Measurements from ENCODE around the gene TUBA3C.
"Not testable (repeated sequence)": the region's sequence is repeated elsewhere in the genome, so short reads cannot be mapped to it uniquely, and the experiment has no call there.

Gene TUBA3C

GRCh38 chr13:19181621-19182485 is at the start of gene TUBA3C:
TUBA3C (minus strand) TSS chr13:19181824; CDS start chr13:19181747, 77 bp downstream.
- no peak for DNase-seq (ENCODE audit: low read depth in 2 of 2)

- not testable (repeated sequence) for DNase-seq (ENCODE audit: low read depth in 2 of 2)
Measured at GRCh38 chr13:19207413-19207812, 25.8 kb upstream of the TUBA3C start.

- DNase-seq (ENCODE audit: low read depth in 2 of 2): not testable (repeated sequence)
Measured at GRCh38 chr13:19192622-19193021, 11.0 kb upstream of the TUBA3C start.

DNA sequence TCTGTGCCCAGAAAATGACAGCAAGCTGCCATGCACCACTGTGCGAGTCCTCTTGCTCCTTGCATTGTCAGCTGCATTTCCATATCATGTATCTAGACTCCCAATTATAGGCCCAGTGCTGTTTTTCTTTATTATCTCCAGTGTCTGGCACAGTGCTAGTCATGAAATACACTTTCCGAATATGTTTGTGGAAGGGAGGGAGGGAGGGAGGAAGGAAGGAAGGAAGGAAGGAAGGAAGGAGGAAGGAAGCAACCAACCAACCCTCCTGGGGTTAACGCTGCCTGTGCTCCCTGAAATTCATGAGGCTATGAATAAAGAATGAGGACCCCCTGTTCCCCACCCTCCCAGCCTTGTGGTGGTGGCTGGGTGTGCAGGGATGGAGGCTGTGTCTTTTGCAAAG is 8.3 kb upstream of the TUBA3C start:
- DNase-seq (ENCODE audit: low read depth in 2 of 2): not testable (repeated sequence)

DNA sequence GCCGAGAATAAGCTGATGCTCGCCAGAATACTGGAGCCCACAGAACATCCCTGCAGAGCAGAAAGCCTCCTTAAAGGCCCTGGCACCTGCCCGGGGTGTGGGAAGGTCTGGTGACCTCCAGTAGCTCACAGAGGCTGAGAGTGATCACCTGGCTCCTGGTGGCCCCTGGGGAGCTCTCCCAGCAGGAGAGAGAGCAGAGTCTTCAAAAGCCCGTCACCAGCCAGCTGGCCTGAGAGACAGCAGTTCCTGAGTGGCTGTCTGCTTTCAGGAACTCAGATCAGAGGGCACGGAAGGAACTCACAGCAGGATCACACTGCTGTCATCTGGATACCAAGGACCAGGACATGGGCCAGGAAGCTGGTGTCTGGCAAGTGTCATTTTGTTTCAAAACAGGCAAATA is 7.7 kb upstream of the TUBA3C start:
- DNase-seq (ENCODE audit: low read depth in 2 of 2): not testable (repeated sequence)

DNA sequence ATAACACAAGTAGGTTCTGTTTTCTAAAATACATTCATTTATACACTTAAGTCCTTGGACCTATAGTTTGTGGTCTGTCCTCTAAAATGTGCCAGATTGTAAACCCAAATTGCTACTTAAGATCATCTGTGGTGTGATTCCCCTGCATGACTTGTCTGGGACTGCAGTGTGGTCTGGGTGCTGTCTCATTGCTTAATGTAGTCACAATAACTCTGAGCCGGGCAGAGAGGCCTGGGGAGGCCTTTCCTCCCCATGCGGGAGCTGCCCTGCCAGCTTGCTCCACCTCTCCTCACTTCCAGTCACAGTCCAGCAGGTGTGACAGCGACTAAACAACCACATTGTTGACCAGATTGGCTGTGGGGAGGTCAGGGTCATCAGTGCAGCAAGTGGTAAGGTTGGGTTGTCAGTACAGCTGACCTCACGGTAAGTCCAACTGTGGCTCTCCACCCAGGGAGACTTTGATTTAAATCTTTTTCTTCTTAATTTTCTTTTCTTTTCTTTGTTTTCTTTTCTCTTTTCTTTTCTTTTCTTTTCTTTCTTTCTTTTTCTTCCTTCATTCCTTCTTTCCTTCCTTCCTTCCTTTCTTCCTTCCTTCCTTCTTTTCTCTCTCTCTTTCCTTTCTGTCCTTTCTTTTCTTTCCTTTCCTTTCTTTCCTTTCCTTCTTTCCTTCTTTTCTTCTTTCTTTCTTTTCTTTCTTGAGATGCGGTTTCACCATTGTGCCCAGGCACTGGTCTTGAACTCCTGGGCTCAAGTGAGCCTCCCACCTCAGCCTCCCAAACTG is 4.4 kb upstream of the TUBA3C start:
- DNase-seq (ENCODE audit: low read depth in 2 of 2): no peak

DNA sequence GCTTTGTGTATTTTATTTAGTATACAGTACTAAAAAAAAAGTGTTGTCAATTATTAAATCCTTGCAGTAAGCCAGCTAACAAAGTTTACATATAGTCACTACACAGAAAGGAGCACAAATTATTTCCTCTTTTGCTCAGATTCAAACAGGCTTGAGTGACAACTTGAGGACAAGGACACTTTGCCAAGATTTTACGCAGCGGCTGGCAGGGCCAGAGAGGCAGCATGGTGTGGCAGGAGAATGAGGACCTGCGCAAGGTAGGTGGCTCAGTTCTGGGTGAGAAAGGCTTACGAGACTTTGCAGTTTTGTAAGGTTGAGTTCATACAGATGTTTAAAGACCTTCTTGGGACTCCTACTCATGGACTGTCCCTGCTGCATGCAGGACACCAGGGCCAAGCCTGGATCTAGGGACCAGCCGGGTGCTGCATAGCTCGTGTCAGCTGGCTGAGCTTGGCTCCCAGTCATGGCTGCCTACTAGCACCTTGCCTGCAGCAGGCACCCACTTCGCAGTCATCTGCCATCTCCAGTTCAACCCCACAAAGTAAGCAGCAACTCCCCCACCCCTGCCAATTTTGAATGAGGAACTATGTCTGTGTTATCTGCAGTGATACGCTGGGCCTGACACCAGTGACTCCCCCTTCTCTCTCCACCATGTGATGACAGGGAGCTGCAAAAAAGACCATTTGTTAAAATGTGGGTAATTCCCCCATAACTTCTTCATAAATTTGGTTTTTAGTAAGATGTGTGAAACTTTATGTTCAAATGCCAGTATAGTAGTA is 3.7 kb upstream of the TUBA3C start:
- no peak for DNase-seq (ENCODE audit: low read depth in 2 of 2)

DNA sequence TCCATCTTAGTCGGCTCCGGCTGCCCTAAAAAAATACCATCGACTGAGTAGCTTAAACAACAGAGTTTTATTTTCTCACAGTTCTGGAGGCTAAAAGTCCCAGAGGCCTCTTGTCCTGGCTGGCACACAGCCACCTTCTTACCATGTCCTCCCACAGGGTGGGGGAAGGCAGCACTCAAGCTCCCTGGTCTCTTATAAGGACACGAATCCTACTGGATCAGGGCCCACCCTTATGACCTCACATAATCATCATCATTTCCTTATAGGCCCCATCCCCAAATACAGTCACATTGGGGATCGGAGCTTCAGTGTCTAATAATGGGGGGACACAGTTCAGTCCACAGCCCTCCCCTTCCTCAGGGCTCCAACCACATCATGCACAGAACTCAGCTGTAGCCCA is 2.6 kb upstream of the TUBA3C start:
- DNase-seq (ENCODE audit: low read depth in 2 of 2): no peak

GRCh38 chr13:19183676-19184075 is 2.1 kb upstream of the TUBA3C start:
- DNase-seq (ENCODE audit: low read depth in 2 of 2): no peak

DNA sequence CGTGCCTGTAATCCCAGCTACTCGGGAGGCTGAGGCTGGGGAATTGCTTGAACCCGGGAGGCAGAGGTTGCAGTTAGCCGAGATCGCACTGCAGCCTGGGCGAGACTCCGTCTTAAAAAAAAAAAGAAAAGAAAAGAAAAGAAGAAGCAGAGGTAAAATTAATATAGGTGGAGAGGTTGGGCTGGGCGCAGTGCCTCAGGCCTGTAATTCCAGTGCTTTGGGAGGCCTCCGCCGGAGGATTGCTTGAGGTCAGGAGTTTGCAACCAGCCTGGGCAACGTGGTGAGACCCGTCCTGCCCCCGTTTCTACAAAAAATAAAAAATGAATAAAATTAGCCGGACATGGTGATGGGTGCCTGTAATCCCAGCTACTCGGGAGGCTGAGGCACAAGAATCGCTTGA is 912 bp upstream of the TUBA3C start:
- no peak for DNase-seq (ENCODE audit: low read depth in 2 of 2)

GRCh38 chr13:19181021-19181620 is 503 bp downstream of the TUBA3C start:
- no peak for DNase-seq (ENCODE audit: low read depth in 2 of 2)

DNA sequence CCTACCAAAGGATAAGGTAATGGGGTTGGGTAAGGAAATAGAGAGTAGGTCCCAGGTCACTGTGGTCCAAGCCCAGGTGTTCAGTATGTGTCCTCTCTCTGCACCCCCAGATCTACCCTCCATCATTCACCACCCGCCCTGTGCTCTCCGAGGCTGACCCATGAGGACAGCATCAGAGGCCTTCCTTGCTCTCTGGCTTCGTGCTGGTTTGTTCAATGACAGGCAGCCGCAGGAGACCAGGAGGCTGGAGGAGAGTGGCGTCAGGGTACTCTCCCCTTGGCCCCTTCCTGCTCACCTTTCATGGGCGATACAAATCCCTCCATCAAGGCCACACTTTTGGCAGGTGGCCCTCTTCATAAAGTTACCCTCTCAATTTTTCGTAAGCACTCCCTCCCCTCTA is 1.7 kb downstream of the TUBA3C start:
- DNase-seq (ENCODE audit: low read depth in 2 of 2): no peak

- DNase-seq (ENCODE audit: low read depth in 2 of 2): no peak
Measured at GRCh38 chr13:19178901-19179593, 2.6 kb downstream of the TUBA3C start.

DNA sequence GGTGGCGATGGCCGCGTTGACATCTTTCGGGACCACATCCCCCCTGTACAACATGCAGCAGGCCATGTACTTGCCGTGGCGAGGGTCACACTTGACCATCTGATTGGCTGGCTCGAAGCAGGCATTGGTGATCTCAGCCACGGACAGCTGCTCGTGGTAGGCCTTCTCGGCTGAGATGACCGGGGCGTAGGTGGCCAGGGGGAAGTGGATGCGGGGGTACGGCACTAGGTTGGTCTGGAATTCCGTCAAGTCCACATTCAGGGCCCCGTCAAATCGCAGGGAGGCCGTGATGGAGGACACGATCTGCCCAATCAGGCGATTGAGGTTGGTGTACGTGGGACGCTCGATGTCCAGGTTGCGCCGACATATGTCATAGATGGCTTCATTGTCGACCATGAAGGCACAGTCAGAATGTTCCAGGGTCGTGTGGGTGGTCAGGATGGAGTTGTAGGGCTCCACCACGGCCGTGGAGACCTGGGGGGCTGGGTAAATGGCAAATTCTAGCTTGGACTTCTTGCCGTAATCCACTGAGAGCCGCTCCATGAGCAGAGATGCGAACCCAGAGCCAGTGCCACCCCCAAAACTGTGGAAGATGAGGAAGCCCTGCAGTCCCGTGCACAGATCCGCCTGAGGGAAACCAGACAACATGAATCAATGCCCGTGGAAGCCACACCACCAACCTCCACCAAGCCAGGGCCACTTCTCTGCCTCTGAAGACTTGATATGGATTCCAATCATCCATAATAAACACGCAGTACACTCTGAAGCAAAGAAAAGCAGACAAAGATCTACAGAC is 4.4 kb downstream of the TUBA3C start:
- DNase-seq (ENCODE audit: low read depth in 2 of 2): not testable (repeated sequence)

DNA sequence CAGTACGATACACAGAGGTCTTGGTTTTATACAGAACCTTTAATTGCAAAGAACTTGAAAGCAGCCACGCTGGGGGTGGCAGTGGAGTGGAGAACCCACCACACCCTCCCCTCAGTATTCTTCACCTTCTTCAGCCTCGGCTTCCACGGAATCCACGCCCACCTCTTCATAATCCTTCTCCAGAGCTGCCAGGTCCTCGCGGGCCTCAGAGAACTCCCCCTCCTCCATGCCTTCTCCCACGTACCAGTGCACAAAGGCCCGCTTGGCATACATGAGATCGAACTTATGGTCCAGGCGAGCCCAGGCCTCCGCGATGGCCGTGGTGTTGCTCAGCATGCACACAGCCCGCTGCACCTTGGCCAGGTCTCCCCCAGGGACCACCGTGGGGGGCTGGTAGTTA is 7.9 kb downstream of the TUBA3C start:
- no peak for DNase-seq (ENCODE audit: low read depth in 2 of 2)

DNA sequence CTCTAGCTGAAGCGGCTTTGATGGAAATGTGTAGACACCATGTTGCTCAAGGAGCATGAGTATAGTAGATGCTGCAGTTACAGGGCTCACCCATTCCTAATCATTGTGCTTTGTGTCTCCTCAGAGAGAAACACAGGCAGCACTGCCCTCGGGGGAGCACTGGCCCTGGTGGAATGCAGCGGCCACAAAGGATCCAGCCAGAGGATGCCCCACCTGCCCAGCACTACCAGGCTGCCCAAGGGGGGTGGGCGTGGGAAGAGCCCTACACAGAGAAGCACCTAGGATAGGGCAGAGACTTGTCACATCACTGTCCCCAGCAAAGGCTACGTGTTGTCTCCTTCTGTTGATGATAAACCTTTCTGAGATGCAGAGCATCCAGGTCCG is 9.0 kb downstream of the TUBA3C start:
- DNase-seq (ENCODE audit: low read depth in 2 of 2): no peak

- no peak for DNase-seq (ENCODE audit: low read depth in 2 of 2)
Measured at GRCh38 chr13:19172007-19172646, 9.5 kb downstream of the TUBA3C start.

- DNase-seq (ENCODE audit: low read depth in 2 of 2): no peak
Measured at GRCh38 chr13:19171563-19171962, 10.1 kb downstream of the TUBA3C start.

DNA sequence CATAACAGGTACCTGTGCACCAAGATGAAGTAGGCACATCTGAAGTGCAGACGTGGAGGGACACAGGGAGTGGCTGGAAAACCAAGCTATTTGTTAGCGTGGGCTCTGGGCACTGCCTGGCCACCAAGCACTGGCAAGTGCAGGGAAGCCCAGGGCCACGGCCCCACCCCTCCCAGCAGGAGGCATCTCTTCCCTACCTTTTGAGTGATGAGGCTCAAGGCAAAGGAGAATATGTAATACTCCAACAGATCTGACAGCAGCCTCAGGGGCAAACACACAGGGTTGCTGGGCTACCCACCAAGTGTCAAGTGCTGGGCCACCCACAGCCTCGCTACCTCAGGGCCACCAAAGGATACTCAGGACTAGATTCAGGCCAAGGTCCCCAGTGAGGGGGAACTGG is 11.6 kb downstream of the TUBA3C start:
- no peak for DNase-seq (ENCODE audit: low read depth in 2 of 2)

DNA sequence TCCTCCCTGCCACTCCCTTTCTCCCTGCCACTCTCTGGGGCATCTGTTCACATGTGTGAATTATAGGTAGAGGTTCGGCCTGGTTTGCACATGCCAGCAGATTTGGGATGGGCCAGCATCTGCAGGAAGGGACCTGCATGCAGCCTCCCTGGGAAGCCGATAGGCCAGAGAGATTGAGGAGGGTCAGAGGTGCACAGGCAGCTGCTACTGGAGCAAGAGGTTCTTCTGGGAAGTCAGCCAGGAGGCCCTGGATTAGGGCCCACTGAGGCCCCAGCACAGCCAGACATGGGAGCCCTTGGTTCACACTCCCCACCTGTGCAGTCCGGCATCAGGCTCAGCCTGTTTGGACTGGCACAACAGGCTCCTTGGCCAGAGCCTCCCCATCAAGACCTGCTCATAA is 12.1 kb downstream of the TUBA3C start:
- no peak for DNase-seq (ENCODE audit: low read depth in 2 of 2)

All from stimulated activated CD4-positive, alpha-beta T cell treated with anti-CD3 and anti-CD28 coated beads, Interleukin-1b, Interleukin-23, amount 100 ng/mL, for 1 hour (primary cell).